HepG2 (cell line): Measurements from ENCODE around the gene UBXN2A. TPM values are rescaled to one million over a fixed set of nuclear protein-coding genes. Genes with fewer than 3 reads are reported as not detected.

Experiments
- ARID3A ChIP-seq: IDR thresholded peaks from 2 replicates; pipeline ENCODE4 v1.6.1; 2012; ENCODE audit warnings: low read depth, low read length, improper control_type of control experiment
- FOXP4 ChIP-seq: sonication (generic); formaldehyde crosslinking; IDR thresholded peaks from 2 replicates; pipeline ENCODE4 v1.4.0; 2020; ENCODE audit warnings: missing genetic modification reagents
- KIAA2018 ChIP-seq: sonication (generic); formaldehyde crosslinking; IDR thresholded peaks from 2 replicates; pipeline ENCODE4 v1.5.0; 2020; ENCODE audit warnings: mild to moderate bottlenecking, missing genetic modification reagents, borderline replicate concordance
- NAIF1 ChIP-seq: sonication (generic); formaldehyde crosslinking; IDR thresholded peaks from 2 replicates; pipeline ENCODE4 v1.5.0; 2020; ENCODE audit warnings: mild to moderate bottlenecking, missing genetic modification reagents, borderline replicate concordance
- PRDM10 ChIP-seq: sonication (generic); formaldehyde crosslinking; IDR thresholded peaks from 2 replicates; pipeline ENCODE4 v1.4.0; 2020; ENCODE audit warnings: low read depth, missing genetic modification reagents
- RBAK ChIP-seq: sonication (generic); formaldehyde crosslinking; IDR thresholded peaks from 2 replicates; pipeline ENCODE4 v1.5.1; 2020; ENCODE audit warnings: mild to moderate bottlenecking, missing genetic modification reagents
- TGIF2 ChIP-seq: IDR thresholded peaks from 2 replicates; pipeline ENCODE4 v1.6.1; 2016; ENCODE audit warnings: control low read depth, missing compliant biosample characterization
- ZBTB26 ChIP-seq: IDR thresholded peaks from 2 replicates; pipeline ENCODE4 v1.6.1; 2016; ENCODE audit warnings: missing compliant biosample characterization, missing genetic modification reagents, borderline replicate concordance
- ZSCAN25 ChIP-seq: sonication (generic); formaldehyde crosslinking; IDR thresholded peaks from 2 replicates; pipeline ENCODE4 v1.8.0; 2022; ENCODE audit warnings: mild to moderate bottlenecking, missing genetic modification reagents
- polyA plus RNA-seq, 8 experiments: library from polyadenylated mRNA; depleted of rRNA in 3 of 8; stranded (reverse) in 7 of 8; unstranded in 1 of 8; fragments of >200 nt; fragmentation: Illumina TruSeq in 4 of 8; extraction: Trizol in 4 of 8; gene quantifications; 2 replicates each; pipeline versions ENCODE4 v1.2.1 to v1.2.3, GENCODE V29; 2011 to 2016; ENCODE audit warnings: low read depth in 4 of 8, missing spikeins in 1 of 8, mixed read lengths in 1 of 8; ENCODE audit not compliant: insufficient read depth in 1 of 8
- total RNA-seq, 5 experiments: library from RNA; depleted of rRNA; stranded (reverse); fragments of >200 nt; fragmentation: Illumina TruSeq; extraction: Trizol; gene quantifications; 2 replicates each; pipeline ENCODE4 v1.2.3, GENCODE V29; 2016; ENCODE audit warnings: low read depth in 1 of 5

UBXN2A gene
- total and polyA plus RNA-seq, 2 of the 13 experiments (the other 11 are each of a cell fraction or from before 2014, with no cell fraction given): 8.3 to 20.9 TPM

GRCh38 chr2:23926750-23927571, 13.3 kb upstream of the UBXN2A start, which contains the start of gene ATAD2B (continued):
- 0 out of 2 replicates have a peak, but pooled peaks have one; percentile 14 for TF ChIP-seq NAIF1 (CRISPR knock-in tag)
- TF ChIP-seq ARID3A: peak; percentile 55
- TF ChIP-seq PRDM10: peak; percentile 58
- 0 out of 2 replicates have a peak, but pooled peaks have one; percentile 57 for TF ChIP-seq RBAK
- peak; percentile 57; the same call in 1 of the 2 replicates for TF ChIP-seq ZBTB26 (CRISPR knock-in tag)
- TF ChIP-seq TGIF2 (CRISPR knock-in tag): no peak; the same call in none of the 2 replicates
- TF ChIP-seq ZSCAN25: peak; percentile 94; the same call in 1 of the 2 replicates
- peak; percentile 74 for TF ChIP-seq FOXP4
- TF ChIP-seq KIAA2018: 0 out of 2 replicates have a peak, but pooled peaks have one; percentile 72
